Measurements from ENCODE around the gene FAM118B. TPM values are rescaled to one million over a fixed set of nuclear protein-coding genes. Genes with fewer than 3 reads are reported as not detected.

Gene FAM118B
- total RNA-seq, 4 donors from 2014 or later = 12.1 to 16.1 (median 13.3) TPM

- ATAC-seq (ENCODE audit: low FRiP score) (no peak), DNase-seq (ENCODE audit: low spot score) (no peak)
- TF ChIP-seq, protein P1, sequence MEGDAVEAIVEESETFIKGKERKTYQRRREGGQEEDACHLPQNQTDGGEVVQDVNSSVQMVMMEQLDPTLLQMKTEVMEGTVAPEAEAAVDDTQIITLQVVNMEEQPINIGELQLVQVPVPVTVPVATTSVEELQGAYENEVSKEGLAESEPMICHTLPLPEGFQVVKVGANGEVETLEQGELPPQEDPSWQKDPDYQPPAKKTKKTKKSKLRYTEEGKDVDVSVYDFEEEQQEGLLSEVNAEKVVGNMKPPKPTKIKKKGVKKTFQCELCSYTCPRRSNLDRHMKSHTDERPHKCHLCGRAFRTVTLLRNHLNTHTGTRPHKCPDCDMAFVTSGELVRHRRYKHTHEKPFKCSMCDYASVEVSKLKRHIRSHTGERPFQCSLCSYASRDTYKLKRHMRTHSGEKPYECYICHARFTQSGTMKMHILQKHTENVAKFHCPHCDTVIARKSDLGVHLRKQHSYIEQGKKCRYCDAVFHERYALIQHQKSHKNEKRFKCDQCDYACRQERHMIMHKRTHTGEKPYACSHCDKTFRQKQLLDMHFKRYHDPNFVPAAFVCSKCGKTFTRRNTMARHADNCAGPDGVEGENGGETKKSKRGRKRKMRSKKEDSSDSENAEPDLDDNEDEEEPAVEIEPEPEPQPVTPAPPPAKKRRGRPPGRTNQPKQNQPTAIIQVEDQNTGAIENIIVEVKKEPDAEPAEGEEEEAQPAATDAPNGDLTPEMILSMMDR (IDR thresholded peaks at IDR 0.05) = no peak
These were observed 65.7 kb downstream of the FAM118B start for GRCh38 chr11:126277322-126277721.

DNA sequence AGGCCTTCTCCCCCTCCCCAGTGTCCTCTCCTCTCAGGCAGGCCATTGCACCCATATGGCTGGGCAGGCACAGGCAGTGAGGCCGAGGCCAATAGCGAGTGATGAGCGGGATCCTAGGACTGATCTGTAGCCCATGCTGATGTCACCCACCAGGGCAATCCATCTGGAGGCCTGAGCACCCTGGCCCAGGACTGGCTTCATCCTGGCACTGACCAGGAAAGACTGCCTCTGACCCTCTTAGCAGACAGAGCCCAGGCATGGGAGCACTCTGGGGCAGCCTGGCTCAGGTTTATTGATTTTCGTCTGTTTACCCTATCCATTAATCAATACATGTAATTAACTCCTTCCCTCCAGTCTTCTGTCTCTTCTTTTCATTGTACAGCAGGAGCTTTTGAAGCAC lies 66.2 kb downstream of the FAM118B start:
- DNase-seq (ENCODE audit: low spot score) = no peak
- ATAC-seq (ENCODE audit: low FRiP score) = no peak
- TF ChIP-seq, protein P1 (IDR thresholded peaks at IDR 0.05) = no peak

DNA sequence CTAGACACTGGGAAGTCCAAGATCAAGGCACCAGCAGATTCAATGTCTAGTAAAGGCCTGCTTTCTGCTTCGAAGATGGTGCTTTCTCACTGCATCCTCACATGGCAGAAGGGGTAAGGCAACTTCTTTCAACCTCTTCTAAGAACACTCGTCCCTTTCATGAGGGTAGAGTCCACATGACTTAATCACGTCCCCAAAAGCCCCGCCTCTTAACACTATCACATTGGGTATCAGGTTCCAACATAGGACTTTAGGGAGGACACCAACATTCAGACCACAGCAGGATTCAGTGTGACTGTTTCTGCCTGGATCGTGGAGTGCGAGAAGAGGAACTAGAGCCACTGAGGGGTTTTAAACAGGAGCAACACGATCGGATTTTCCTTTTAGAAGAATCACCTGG lies 67.6 kb downstream of the FAM118B start:
- TF ChIP-seq, protein P1 (IDR thresholded peaks at IDR 0.05) = no peak
- DNase-seq (ENCODE audit: low spot score) (no peak), ATAC-seq (ENCODE audit: low FRiP score) (no peak)

GRCh38 chr11:126280595-126280994 lies 69.0 kb downstream of the FAM118B start:
- DNase-seq (ENCODE audit: low spot score) = no peak
- no peak for ATAC-seq (ENCODE audit: low FRiP score)
- TF ChIP-seq, protein P1 (IDR thresholded peaks at IDR 0.05) = no peak

DNA sequence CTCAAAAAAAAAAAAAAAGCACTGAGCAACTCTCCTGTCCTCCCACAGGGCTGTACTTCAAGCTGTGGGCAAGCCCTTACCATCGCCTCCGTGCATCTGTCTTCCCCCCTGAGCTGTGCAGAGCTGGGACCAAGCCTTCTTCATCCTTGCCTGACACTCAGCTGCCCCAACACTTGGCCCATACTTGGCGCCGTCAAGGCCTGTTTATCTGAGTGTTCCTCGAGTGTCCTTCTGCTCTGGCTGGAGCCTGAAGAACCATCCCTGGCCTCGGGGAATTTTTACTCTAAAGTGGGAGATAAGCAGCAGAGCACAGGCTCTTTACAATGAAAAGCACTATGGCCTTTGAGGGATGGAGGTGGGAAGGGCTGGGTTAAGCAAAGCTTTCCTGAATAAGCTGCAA lies 69.7 kb downstream of the FAM118B start:
- DNase-seq (ENCODE audit: low spot score) (no peak), ATAC-seq (ENCODE audit: low FRiP score) (no peak)
- TF ChIP-seq, protein P1 (IDR thresholded peaks at IDR 0.05) = no peak

GRCh38 chr11:126281666-126282175 lies 70.1 kb downstream of the FAM118B start:
- TF ChIP-seq, protein P1 (IDR thresholded peaks at IDR 0.05) = no peak
- no peak for DNase-seq (ENCODE audit: low spot score)
- ATAC-seq (ENCODE audit: low FRiP score) = no peak

DNA sequence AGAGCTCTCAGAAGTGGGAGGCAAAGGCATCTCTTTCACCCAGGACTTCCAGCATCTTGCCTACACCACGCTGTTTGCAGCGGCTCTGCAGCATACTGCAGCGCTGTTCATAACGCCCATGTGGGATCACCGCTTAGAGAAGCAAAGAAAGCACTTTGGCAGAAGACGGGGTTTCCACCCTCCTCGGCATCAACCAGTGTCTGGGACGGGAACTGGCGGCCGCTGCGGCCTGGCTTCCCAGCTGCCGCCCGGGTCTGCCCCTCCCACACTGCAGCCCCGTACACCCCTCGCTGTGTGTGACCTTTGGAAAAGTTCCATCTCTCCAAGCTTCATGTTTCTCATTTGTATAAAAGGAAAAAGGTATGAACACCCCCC lies 70.8 kb downstream of the FAM118B start:
- DNase-seq (ENCODE audit: low spot score) (peak; percentile 24), ATAC-seq (ENCODE audit: low FRiP score) (peak; percentile 62)
- TF ChIP-seq, protein P1 (IDR thresholded peaks at IDR 0.05) = no peak

Data from omental fat pad (tissue), 4 donors.